HG02840 (cell line): ENCODE data around the gene PRMT9.
A peak's percentile ranks its signal among the peaks of the same experiment; 100 is the strongest.

Source experiments
- ATAC-seq: cut with Tn5 transposase; IDR thresholded peaks from one replicate; pipeline ENCODE4 v1.9.1; 2021; ENCODE audit warnings: mild to moderate bottlenecking, moderate library complexity, moderate number of reproducible peaks; ENCODE audit not compliant: unreplicated experiment, low FRiP score

Gene PRMT9

GRCh38 chr4:147683717-147684700 lies at the start of gene PRMT9:
Gene PRMT9, minus strand, starts transcription at chr4:147684163. Its CDS starts 176 bp downstream, at chr4:147683987.
- ATAC-seq: peak; percentile 98

- ATAC-seq: peak; percentile 29
Measured at GRCh38 chr4:147732518-147733235, 48.7 kb upstream of the PRMT9 start.

GRCh38 chr4:147731580-147732517 lies 47.9 kb upstream of the PRMT9 start, which contains the start of gene ARHGAP10:
Gene ARHGAP10, plus strand, starts transcription at chr4:147732088. Its CDS starts 214 bp downstream, at chr4:147732302.
- peak; percentile 53 for ATAC-seq

- no peak for ATAC-seq
Measured at GRCh38 chr4:147730333-147730732, 46.4 kb upstream of the PRMT9 start.

GRCh38 chr4:147727476-147728028 lies 43.6 kb upstream of the PRMT9 start:
- ATAC-seq: no peak

- ATAC-seq: no peak
Measured at GRCh38 chr4:147725673-147726072, 41.7 kb upstream of the PRMT9 start.

- no peak for ATAC-seq
Measured at GRCh38 chr4:147724468-147725201, 40.7 kb upstream of the PRMT9 start.

GRCh38 chr4:147723326-147723725 lies 39.4 kb upstream of the PRMT9 start:
- ATAC-seq: no peak

GRCh38 chr4:147717878-147718277 lies 33.9 kb upstream of the PRMT9 start:
- ATAC-seq: peak; percentile 78

GRCh38 chr4:147714575-147715401 lies 30.8 kb upstream of the PRMT9 start:
- ATAC-seq: no peak

- ATAC-seq: no peak
Measured at GRCh38 chr4:147709999-147710398, 26.0 kb upstream of the PRMT9 start.

- no peak for ATAC-seq
Measured at GRCh38 chr4:147707892-147708672, 24.1 kb upstream of the PRMT9 start.

GRCh38 chr4:147704846-147705245 lies 20.9 kb upstream of the PRMT9 start:
- ATAC-seq: no peak

GRCh38 chr4:147696866-147697265 lies 12.9 kb upstream of the PRMT9 start:
- no peak for ATAC-seq

- no peak for ATAC-seq
Measured at GRCh38 chr4:147693218-147693617, 9.3 kb upstream of the PRMT9 start.

GRCh38 chr4:147691820-147692219 lies 7.9 kb upstream of the PRMT9 start:
- no peak for ATAC-seq

GRCh38 chr4:147689067-147689466 lies 5.1 kb upstream of the PRMT9 start:
- ATAC-seq: no peak

GRCh38 chr4:147683188-147683591 lies 773 bp downstream of the PRMT9 start:
- ATAC-seq: no peak
